Sigmoid colon (tissue), 4 donors: ENCODE results near the gene MARCO.
A peak's percentile ranks its signal among the peaks of the same experiment; 100 is the strongest.

ENCODE experiments used
- CTCF ChIP-seq, 4 experiments: fragments of 450-650 bp in 3 of 4; fragments of 200-600 bp in 1 of 4; IDR thresholded peaks; one replicate each; pipeline ENCODE4 v1.5.1; 2016 to 2019; ENCODE audit warnings: antibody characterized with exemption in 4 of 4, mild to moderate bottlenecking in 3 of 4, moderate library complexity in 2 of 4
- POLR2A ChIP-seq, 2 donors: fragments of 450-650 bp; IDR thresholded peaks; one replicate each; pipeline ENCODE4 v1.6.1; 2016; ENCODE audit warnings: antibody characterized with exemption in 2 of 2, mild to moderate bottlenecking in 2 of 2, moderate library complexity in 2 of 2
- POLR2AphosphoS5 ChIP-seq, 4 donors: sonication (generic); formaldehyde crosslinking; IDR thresholded peaks; one replicate each; pipeline ENCODE4 v1.6.1; 2017; ENCODE audit warnings: antibody characterized with exemption in 4 of 4

- TF ChIP-seq CTCF (IDR thresholded peaks at IDR 0.05) (peak in 3 of 4 experiments; percentile 24 to 39 (median 25)), POLR2AphosphoS5 (IDR thresholded peaks at IDR 0.05) (no peak), POLR2A (IDR thresholded peaks at IDR 0.05) (no peak)
Observed at GRCh38 chr2:119011162-119011909, 69.3 kb downstream of the MARCO start.
